NT2/D1 (cell line): ENCODE measurements around the gene OSBP2.

ENCODE experiments used
- SUZ12 ChIP-seq: IDR thresholded peaks from 2 replicates; pipeline ENCODE4 v1.6.1; 2011; ENCODE audit not compliant: insufficient read length, insufficient read depth; ENCODE audit errors: extremely low read depth
- YY1 ChIP-seq: IDR thresholded peaks from 2 replicates; pipeline ENCODE4 v1.6.1; 2011; ENCODE audit not compliant: insufficient read length, insufficient read depth
- ZNF274 ChIP-seq: IDR thresholded peaks from 2 replicates; pipeline ENCODE4 v1.6.1; 2011; ENCODE audit warnings: mild to moderate bottlenecking, low read depth, low read length

DNA sequence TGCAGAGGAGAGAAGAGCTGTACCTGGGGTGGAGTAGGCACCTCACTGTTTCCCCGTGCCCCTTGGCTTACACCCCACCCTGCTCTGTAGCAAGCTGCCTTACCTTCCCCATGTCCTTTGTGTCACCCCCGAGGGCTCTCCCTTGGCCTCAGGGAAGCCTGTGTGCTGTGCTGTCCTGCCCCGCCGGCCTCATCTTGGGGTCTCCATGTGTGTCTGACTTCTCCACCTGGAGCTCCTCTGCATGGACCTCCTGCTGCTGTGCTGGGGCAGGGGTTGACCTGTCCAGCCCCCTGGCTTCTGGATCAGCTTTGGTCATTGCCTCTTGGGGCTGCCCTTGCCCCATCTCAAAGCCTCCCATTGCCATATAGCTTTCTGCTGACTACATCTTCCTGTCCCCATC lies 59.8 kb downstream of the OSBP2 start:
- no peak for TF ChIP-seq ZNF274
- no peak for TF ChIP-seq SUZ12
- TF ChIP-seq YY1, result no peak
